ENCODE measurements around the gene ANAPC13. TPM values are rescaled to one million over a fixed set of nuclear protein-coding genes. Genes with fewer than 3 reads are reported as not detected.

ANAPC13 gene
- total and polyA plus RNA-seq, 9 donors = 23.4 to 104 (median 44.0) TPM

DNA sequence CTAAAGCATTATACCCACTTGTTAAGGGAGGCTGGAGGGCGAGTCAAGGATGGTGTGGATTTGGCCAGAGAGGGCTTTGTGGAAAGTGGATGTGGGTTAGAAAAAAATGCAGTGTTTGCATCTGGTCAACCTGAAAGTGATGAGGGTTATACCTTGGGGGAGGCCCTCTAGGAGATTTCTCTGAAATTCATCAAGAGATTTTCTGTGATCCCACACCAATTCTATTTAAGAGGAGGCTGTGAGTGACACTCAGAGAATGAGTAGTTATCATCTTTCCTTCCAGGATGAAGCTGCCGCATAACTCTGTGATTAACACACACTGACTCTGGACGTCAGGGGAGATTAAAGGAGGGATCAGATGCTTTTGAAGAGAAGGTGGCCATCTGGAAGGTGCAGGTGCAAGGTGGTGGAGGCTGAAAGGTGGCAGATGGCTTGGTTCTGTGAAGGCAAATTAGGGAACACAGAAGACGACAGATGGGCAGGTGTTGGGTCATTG lies 54.8 kb downstream of the ANAPC13 start:
- Histone ChIP-seq H3K4me3 (no peak overlapping the region), H3K27ac (no peak overlapping the region), H3K36me3 (no peaks in the 10 kb centered on the region), H3K9me3 (no peaks in the 10 kb centered on the region), H3K4me1 (ENCODE audit: insufficient read depth) (no peaks in the 10 kb centered on the region), H3K27me3 (no peaks in the 10 kb centered on the region)
- no peak for TF ChIP-seq POLR2A (IDR thresholded peaks at IDR 0.05)
- no peak for TF ChIP-seq EP300 (IDR thresholded peaks at IDR 0.05)
- TF ChIP-seq, protein P1, sequence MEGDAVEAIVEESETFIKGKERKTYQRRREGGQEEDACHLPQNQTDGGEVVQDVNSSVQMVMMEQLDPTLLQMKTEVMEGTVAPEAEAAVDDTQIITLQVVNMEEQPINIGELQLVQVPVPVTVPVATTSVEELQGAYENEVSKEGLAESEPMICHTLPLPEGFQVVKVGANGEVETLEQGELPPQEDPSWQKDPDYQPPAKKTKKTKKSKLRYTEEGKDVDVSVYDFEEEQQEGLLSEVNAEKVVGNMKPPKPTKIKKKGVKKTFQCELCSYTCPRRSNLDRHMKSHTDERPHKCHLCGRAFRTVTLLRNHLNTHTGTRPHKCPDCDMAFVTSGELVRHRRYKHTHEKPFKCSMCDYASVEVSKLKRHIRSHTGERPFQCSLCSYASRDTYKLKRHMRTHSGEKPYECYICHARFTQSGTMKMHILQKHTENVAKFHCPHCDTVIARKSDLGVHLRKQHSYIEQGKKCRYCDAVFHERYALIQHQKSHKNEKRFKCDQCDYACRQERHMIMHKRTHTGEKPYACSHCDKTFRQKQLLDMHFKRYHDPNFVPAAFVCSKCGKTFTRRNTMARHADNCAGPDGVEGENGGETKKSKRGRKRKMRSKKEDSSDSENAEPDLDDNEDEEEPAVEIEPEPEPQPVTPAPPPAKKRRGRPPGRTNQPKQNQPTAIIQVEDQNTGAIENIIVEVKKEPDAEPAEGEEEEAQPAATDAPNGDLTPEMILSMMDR (IDR thresholded peaks at IDR 0.05) = no peak
- intact Hi-C loops (cut with DNase I) = no loop called here
- no peak for DNase-seq
- WGBS, 3 donors = 79 to 80% (median 80%) methylated on average over 4 of the region's 4 CpGs

DNA sequence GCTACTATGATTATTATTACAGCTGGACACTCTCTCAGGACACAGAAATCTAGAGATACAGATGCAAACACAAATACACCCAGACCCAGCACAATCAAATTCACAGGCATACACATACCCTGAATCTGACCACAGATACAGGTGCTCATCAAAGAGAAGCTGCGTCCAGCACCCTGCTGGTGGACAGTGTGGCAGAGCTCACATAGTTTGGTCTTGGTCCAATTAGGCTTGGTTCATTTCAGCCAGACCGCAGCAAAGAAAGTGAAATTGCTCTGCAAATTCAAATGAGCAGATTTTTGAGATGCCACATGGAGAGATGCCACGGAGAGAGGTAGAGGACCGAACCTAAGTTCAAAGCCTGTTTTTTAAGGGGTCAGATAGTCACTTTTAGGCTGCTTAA lies 55.6 kb downstream of the ANAPC13 start:
- 67 to 78% (median 73%) methylated on average over 4 of the region's 4 CpGs for WGBS, 3 donors
- TF ChIP-seq EP300 (IDR thresholded peaks at IDR 0.05) = no peak
- no peak for TF ChIP-seq POLR2A (IDR thresholded peaks at IDR 0.05)
- TF ChIP-seq, protein P1 (IDR thresholded peaks at IDR 0.05) = no peak
- Histone ChIP-seq H3K4me3 (no peak overlapping the region), H3K36me3 (no peaks in the 10 kb centered on the region), H3K27me3 (no peaks in the 10 kb centered on the region), H3K4me1 (ENCODE audit: insufficient read depth) (no peaks in the 10 kb centered on the region), H3K9me3 (no peaks in the 10 kb centered on the region), H3K27ac (no peak overlapping the region)
- intact Hi-C loops (cut with DNase I) = no loop called here
- no peak for DNase-seq

DNA sequence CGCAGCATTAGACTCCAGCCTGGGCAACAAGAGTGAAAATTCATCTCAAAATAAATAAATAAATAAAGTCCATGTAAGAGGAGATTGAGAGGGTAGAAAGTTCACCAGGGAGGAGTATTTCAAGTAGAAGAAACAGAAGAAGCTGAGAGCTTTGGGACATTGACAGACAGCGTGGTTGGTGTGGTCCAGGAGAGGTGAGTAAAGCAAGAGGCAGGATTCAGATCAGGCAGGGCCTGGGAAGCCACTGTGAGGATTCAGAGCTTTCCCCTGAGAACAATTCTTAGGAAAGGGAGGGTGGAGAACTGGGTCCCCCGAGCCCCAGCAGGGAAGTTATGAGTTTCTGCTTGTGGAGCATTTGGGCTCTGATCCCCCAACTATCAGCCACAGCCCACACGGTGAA lies 57.4 kb downstream of the ANAPC13 start:
- H3K4me1 ChIP-seq (ENCODE audit: insufficient read depth) = no peaks in the 10 kb centered on the region
- no peaks in the 10 kb centered on the region for H3K9me3 ChIP-seq
- no peak overlapping the region for H3K4me3 ChIP-seq
- no peak overlapping the region for H3K27ac ChIP-seq
- no peak for DNase-seq
- TF ChIP-seq EP300 (IDR thresholded peaks at IDR 0.05) = no peak
- TF ChIP-seq, protein P1 (IDR thresholded peaks at IDR 0.05) = no peak
- TF ChIP-seq POLR2A (IDR thresholded peaks at IDR 0.05) = no peak
- H3K27me3 ChIP-seq = no peaks in the 10 kb centered on the region
- 84 to 86% (median 85%) methylated on average over 4 of the region's 4 CpGs for WGBS, 3 donors
- intact Hi-C loops (cut with DNase I) = no loop called here
- H3K36me3 ChIP-seq = no peaks in the 10 kb centered on the region

Other genes with a start within 250 kb of the ANAPC13 start
- gene RYK, start 235.1 kb downstream of the ANAPC13 start, total RNA-seq = 100 to 1,000 TPM; 100 to 171 (median 125) TPM
- gene RYK, start 235.1 kb downstream of the ANAPC13 start, polyA plus RNA-seq = 10 to 100 TPM; 78.1 to 94.9 TPM
- 10 to 100 TPM; 20.5 to 60.4 (median 44.8) TPM for gene AMOTL2, start 111.5 kb downstream of the ANAPC13 start, total RNA-seq
- 10 to 100 TPM; 28.7 to 32.9 TPM for gene AMOTL2, start 111.5 kb downstream of the ANAPC13 start, polyA plus RNA-seq
- gene CEP63, start 72 bp upstream of the ANAPC13 start, total RNA-seq = 10 to 100 TPM; 16.6 to 74.1 (median 22.8) TPM
- 10 to 100 TPM; 18.8 to 22.2 TPM for gene CEP63, start 72 bp upstream of the ANAPC13 start, polyA plus RNA-seq
- 1 to 10 TPM in 4 of 7 donors, under 1 TPM in 3; 0.48 to 5.2 (median 1.3) TPM for gene KY, start 165.0 kb upstream of the ANAPC13 start, total RNA-seq
- gene KY, start 165.0 kb upstream of the ANAPC13 start, polyA plus RNA-seq = under 1 TPM; 0.34 to 0.87 TPM

Data from ovary (tissue), 9 donors.